Epidermal melanocyte (primary cell): ENCODE data around the gene RARS1.
"Not testable (repeated sequence)": the region's sequence is repeated elsewhere in the genome, so short reads cannot be mapped to it uniquely, and the experiment has no call there.

Experiments used
- DNase-seq: peaks from one replicate; pipeline ENCODE4 v3.0.0; 2011; ENCODE audit warnings: low spot score; ENCODE audit not compliant: insufficient read length

The RARS1 gene

GRCh38 chr5:168480601-168481000 is 5.7 kb upstream of the RARS1 start:
- DNase-seq = no peak

GRCh38 chr5:168481330-168481788 is 4.9 kb upstream of the RARS1 start:
- DNase-seq = no peak

- DNase-seq = no peak
These were observed 3.9 kb upstream of the RARS1 start for GRCh38 chr5:168482361-168482760.

GRCh38 chr5:168489059-168489458 is 2.8 kb downstream of the RARS1 start:
- DNase-seq = no peak

GRCh38 chr5:168494057-168494555 is 7.8 kb downstream of the RARS1 start:
- DNase-seq = no peak

GRCh38 chr5:168502563-168503237 is 16.4 kb downstream of the RARS1 start:
- DNase-seq = no peak

GRCh38 chr5:168513861-168514428 is 27.7 kb downstream of the RARS1 start:
- no peak for DNase-seq

- no peak for DNase-seq
These were observed 39.6 kb downstream of the RARS1 start for GRCh38 chr5:168525856-168526255.

- no peak for DNase-seq
These were observed 41.6 kb downstream of the RARS1 start for GRCh38 chr5:168527756-168528295.

GRCh38 chr5:168528521-168529373 is 42.5 kb downstream of the RARS1 start, which contains the start of gene FBLL1:
FBLL1 (plus strand) TSS chr5:168529305; CDS start chr5:168529505, 200 bp downstream.
- no peak for DNase-seq

- DNase-seq = no peak
These were observed 43.3 kb downstream of the RARS1 start for GRCh38 chr5:168529374-168530234.

- no peak for DNase-seq
These were observed 44.4 kb downstream of the RARS1 start for GRCh38 chr5:168530621-168531150.

- no peak for DNase-seq
These were observed 44.9 kb downstream of the RARS1 start for GRCh38 chr5:168531191-168531590.

- DNase-seq = no peak
These were observed 46.0 kb downstream of the RARS1 start for GRCh38 chr5:168531987-168532864.

GRCh38 chr5:168534351-168534750 is 48.1 kb downstream of the RARS1 start:
- DNase-seq = not testable (repeated sequence)

GRCh38 chr5:168537176-168537575 is 50.9 kb downstream of the RARS1 start:
- DNase-seq = no peak

GRCh38 chr5:168549554-168549953 is 63.3 kb downstream of the RARS1 start:
- no peak for DNase-seq

GRCh38 chr5:168550656-168551055 is 64.4 kb downstream of the RARS1 start:
- DNase-seq = no peak

GRCh38 chr5:168552146-168552545 is 65.9 kb downstream of the RARS1 start:
- no peak for DNase-seq
